OCI-LY7 (cell line): Measurements from ENCODE around the gene AFF3.

Source experiments
- EZH2phosphoT487 ChIP-seq: fragments of 200-600 bp; sonication (generic); IDR thresholded peaks from 2 replicates; pipeline ENCODE4 v1.6.1; 2018; ENCODE audit warnings: low read depth, borderline replicate concordance, mild to moderate bottlenecking, mixed run types, antibody characterized with exemption, low read length, moderate library complexity, mixed read lengths
- TF ChIP-seq, protein P1 (sequence below): fragments of 200-600 bp; sonication (generic); conservative IDR thresholded peaks from 2 replicates; pipeline ENCODE4 v1.5.1; 2014; ENCODE audit warnings: mild to moderate bottlenecking, antibody characterized with exemption, low read length, moderate library complexity, mixed read lengths

DNA sequence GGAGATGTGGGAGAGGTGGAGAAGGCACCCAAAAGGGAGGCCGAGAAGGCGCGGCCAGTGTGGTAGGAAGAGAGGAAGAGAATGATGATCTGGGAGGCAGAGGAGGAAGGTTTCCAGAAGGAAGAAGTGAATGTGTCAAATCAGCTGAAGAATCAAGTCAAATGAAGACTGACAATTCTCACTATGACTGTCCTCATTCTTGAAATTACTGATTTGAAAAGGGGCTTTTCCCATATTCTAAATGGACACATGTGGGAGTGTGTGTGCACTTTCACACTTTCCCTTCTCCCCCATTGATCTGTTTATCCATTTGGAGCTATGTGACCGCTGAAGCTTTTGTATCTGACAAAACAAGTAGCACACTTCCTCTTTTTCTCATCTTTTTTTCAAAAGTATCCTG, 6.1 kb downstream of the AFF3 start:
- TF ChIP-seq, protein P1, sequence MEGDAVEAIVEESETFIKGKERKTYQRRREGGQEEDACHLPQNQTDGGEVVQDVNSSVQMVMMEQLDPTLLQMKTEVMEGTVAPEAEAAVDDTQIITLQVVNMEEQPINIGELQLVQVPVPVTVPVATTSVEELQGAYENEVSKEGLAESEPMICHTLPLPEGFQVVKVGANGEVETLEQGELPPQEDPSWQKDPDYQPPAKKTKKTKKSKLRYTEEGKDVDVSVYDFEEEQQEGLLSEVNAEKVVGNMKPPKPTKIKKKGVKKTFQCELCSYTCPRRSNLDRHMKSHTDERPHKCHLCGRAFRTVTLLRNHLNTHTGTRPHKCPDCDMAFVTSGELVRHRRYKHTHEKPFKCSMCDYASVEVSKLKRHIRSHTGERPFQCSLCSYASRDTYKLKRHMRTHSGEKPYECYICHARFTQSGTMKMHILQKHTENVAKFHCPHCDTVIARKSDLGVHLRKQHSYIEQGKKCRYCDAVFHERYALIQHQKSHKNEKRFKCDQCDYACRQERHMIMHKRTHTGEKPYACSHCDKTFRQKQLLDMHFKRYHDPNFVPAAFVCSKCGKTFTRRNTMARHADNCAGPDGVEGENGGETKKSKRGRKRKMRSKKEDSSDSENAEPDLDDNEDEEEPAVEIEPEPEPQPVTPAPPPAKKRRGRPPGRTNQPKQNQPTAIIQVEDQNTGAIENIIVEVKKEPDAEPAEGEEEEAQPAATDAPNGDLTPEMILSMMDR: no peak
- no peak for TF ChIP-seq EZH2phosphoT487
